Aorta (tissue), 5 donors: ENCODE results near the gene TSPEAR. TPM values are rescaled to one million over a fixed set of nuclear protein-coding genes. Genes with fewer than 3 reads are reported as not detected.

Experiments used
- ATAC-seq: fragments of 200-7000 bp; cut with Tn5 transposase; one replicate; pipeline ENCODE4 v1.9.1; 2022; ENCODE audit warnings: moderate library complexity; ENCODE audit not compliant: low FRiP score
- DNase-seq, 2 donors: peaks; one replicate each; pipeline ENCODE4 v3.0.0-alpha.2; 2020
- H3K27ac ChIP-seq, 2 donors: one replicate each; pipeline ENCODE4 v1.5.1; 2013; ENCODE audit warnings: low read length in 2 of 2, mild to moderate bottlenecking in 2 of 2, moderate library complexity in 2 of 2, control low read depth in 1 of 2, inconsistent platforms in 1 of 2, low read depth in 1 of 2
- H3K27me3 ChIP-seq, 2 donors: one replicate each; pipeline ENCODE4 v1.6.1; 2013; ENCODE audit warnings: control low read depth in 1 of 2, low read length in 1 of 2, mild to moderate bottlenecking in 1 of 2, moderate library complexity in 1 of 2; ENCODE audit not compliant: insufficient read depth in 2 of 2, control insufficient read depth in 1 of 2
- H3K36me3 ChIP-seq, 2 donors: one replicate each; pipeline ENCODE4 v1.6.1; 2013; ENCODE audit warnings: control low read depth in 1 of 2, low read length in 1 of 2, mild to moderate bottlenecking in 1 of 2; ENCODE audit not compliant: insufficient read depth in 2 of 2, control insufficient read depth in 1 of 2
- H3K4me1 ChIP-seq, 2 donors: one replicate each; pipeline ENCODE4 v1.6.1; 2013; ENCODE audit warnings: low read length in 2 of 2, control low read depth in 1 of 2, mild to moderate bottlenecking in 1 of 2, moderate library complexity in 1 of 2; ENCODE audit not compliant: insufficient read depth in 2 of 2, control insufficient read depth in 1 of 2
- H3K4me3 ChIP-seq, 2 donors: one replicate each; pipeline ENCODE4 v1.5.1; 2013; ENCODE audit warnings: low read length in 2 of 2, control low read depth in 1 of 2, mild to moderate bottlenecking in 1 of 2
- H3K9me3 ChIP-seq: one replicate; pipeline ENCODE4 v1.6.1; 2013; ENCODE audit warnings: mild to moderate bottlenecking, low read length; ENCODE audit not compliant: control insufficient read depth
- WGBS, 2 donors: extraction: QIAGEN DNeasy Blood & Tissue Kit; methylation state at CpG; one replicate each; pipeline ENCODE4 v1.1.7; 2013; 5-methylcytosine and 5-hydroxymethylcytosine counted together
- intact Hi-C, 2 donors: fragments of 100-400 bp; cut with DNase I; formaldehyde crosslinking; loops; one replicate each; pipeline versions ENCODE4 v1.14.2 to v1.15.0; 2022
- polyA plus RNA-seq, 2 donors: library from polyadenylated mRNA; stranded (reverse); fragments of 200-250 nt; gene quantifications; one replicate each; pipeline ENCODE4 v1.2.3, GENCODE V29; 2013
- total RNA-seq, 2 donors: library from RNA; stranded (reverse); fragmentation: NEBNext Ultra II Directional; extraction: Animal tissue kit (Norgen Biotek cat#: 25700); gene quantifications; one replicate each; pipeline ENCODE4 v1.2.1, GENCODE V29; 2021
- donor health status: healthy with polysubstance abuse.
- donor health status: Bipolar disorder and iron deficiency.
- donor health status: DM: no; HTN: no; CAD: no.
- donor health status: DM: no; HTN: no; CAD: no.
- donor health status: DM: yes; HTN: yes; CAD: no.

The TSPEAR gene
- total and polyA plus RNA-seq, 4 donors, result not detected

DNA sequence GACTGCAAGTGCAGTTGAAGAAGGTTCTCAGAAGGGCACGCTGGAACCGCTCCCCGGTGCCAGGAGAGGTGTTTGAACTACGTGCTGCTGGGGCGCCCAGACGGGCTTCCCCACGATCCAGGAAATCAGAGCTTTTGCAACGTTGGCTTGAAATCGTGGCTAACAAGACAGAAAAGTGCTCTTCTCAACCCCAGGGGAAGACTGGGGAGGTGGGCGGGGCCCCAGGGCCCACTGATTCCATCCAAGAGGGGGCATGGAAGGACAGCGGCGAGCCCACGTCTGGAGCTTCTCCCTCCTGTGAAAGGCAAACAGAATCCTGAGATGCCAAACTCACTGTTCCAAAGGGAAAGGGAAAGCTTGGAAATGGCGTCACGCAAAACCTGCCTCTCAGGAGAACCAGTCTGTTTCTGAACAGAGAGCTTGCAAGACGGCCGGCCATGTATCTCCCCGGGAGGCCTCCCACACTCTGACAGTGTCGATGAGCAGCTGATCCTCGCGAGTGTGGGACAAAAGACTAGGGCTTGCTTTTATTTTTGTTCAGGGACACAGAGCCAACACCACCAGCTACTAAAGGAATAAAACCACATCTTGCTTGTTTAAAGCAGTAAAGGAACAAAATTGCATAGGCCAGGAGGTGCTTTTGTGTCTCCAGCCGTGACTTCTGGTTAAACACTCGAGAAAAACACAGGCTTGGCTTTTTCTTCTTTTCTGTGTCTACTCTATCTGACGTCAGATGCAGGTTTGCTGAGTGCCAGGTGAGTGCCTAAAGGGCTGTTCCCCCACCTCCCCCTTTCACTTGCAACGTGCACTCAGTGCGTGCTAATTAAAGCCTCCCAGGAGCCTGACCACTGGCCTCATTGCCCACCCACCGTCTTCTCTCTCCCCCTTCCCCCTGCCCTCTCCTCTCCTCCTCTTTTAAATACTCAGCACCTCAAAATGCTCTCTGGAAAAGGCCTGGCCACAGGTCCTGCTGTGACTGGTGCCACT lies 214.5 kb downstream of the TSPEAR start:
- ATAC-seq (no peak), DNase-seq (peak; percentile 28 to 62)
- H3K4me1 ChIP-seq, result no peaks in the 10 kb centered on the region
- H3K27ac ChIP-seq, result no peak overlapping the region
- H3K36me3 ChIP-seq, result no peaks in the 10 kb centered on the region
- 47 to 51% methylated on average over 27 of the region's 27 CpGs for WGBS, 2 donors
- H3K4me3 ChIP-seq, result no peak overlapping the region
- H3K27me3 ChIP-seq, result peaks cover 0 to 1% of the 10 kb centered on the region in 2 donors
- H3K9me3 ChIP-seq, result peaks cover 8% of the 10 kb centered on the region
- intact Hi-C loops, result no loop called here

DNA sequence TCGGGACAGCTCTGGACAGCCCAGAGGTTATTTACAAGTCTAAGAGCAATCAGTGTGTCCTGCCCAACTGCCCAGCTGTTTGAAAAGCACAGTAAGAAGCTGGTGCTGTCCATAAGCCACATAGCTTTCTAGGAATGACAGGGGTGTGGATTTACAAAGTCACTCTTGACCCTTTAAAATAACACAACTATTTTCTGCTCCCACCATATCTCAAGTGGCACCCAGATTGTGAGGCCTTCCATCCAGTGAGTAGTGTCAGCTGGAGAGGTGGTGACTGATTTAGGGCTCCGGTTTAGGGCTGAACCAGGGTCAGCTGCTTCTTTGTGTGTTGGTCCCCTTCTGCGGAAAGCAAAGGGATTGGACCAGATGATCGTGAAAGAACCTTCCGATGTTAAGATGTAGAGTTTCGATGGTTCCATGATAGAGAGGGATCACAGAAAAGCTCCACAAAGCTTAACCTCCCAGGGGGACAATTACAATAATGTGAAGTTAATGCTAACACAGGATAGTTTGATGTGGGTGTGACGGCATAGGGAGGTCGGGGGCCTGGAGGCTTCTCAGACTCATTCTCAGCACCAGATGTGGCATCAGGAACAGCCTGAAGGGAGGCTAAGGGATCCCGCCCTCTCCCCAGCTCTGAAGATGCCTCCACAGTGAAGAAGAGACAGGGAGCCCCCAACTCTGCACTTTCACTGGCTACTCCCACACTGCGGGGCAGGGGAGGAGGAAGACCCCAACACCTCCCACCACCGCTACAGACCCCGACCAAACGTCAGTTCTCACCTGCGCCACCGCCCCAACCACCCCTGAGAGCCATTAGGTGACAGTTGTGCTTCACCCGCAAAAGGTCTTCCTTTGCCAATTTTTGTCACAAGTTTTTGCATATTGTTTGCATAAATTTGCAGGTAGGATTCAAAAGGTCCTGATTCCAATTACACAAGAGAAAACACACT lies 215.5 kb downstream of the TSPEAR start:
- no peaks in the 10 kb centered on the region for H3K4me1 ChIP-seq
- intact Hi-C loops, result no loop called here
- no peak for ATAC-seq
- H3K4me3 ChIP-seq, result no peak overlapping the region
- DNase-seq, result no peak
- H3K9me3 ChIP-seq, result peaks cover 9% of the 10 kb centered on the region
- 83 to 85% methylated on average over 16 of the region's 16 CpGs for WGBS, 2 donors
- H3K36me3 ChIP-seq, result no peaks in the 10 kb centered on the region
- H3K27me3 ChIP-seq, result peaks cover 0 to 2% of the 10 kb centered on the region in 2 donors
- no peak overlapping the region for H3K27ac ChIP-seq

DNA sequence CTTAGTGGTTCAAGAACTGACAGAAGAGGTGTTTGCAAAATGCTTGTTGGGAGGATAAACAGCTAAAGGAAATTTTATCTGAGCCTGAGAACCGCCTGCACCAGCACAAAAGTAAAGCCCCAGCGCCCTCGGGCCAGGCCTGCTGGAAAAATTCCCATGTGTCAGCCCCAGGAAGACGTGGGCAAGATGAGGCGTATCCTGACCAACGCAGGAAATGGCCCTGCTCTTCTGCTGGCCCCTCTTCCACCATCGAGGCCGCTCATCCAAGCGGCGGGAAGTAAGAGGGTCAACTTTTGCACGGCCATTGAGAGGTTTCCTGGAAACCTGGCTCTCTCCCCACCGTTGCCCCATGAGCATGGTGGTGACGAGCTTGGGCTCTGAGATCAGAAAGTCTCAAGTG lies 216.4 kb downstream of the TSPEAR start:
- DNase-seq (no peak), ATAC-seq (no peak)
- WGBS, 2 donors, result 90 to 92% methylated on average over 13 of the region's 13 CpGs
- intact Hi-C loops, result no loop called here
- Histone ChIP-seq H3K36me3 (no peaks in the 10 kb centered on the region), H3K4me3 (no peak overlapping the region), H3K27ac (no peak overlapping the region), H3K9me3 (peaks cover 9% of the 10 kb centered on the region), H3K27me3 (peaks cover 0 to 2% of the 10 kb centered on the region in 2 donors), H3K4me1 (no peaks in the 10 kb centered on the region)

DNA sequence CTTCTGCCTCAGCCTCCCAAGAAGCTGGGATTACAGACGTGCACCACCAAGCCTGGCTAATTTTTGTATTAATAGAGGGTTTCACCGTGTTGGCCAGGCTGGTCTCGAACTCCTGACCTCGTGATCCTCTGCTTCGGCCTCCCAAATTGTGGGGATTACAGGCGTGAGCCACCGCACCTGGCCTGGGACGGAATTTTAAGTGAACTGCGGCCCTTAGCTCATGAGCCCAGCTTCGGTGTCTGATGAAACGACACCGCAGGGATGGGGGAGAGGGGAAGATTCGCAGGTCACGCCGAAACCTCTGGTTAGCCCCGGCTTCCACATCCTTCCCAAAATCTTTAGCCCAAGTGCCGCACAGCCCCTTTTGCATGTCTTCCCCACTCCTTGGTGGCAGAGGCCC lies 217.0 kb downstream of the TSPEAR start:
- ATAC-seq (no peak), DNase-seq (peak in 1 of 2 donors; percentile 60)
- WGBS, 2 donors, result 94 to 96% methylated on average over 17 of the region's 17 CpGs
- intact Hi-C loops, result no loop called here
- H3K27me3 ChIP-seq, result peaks cover 0 to 2% of the 10 kb centered on the region in 2 donors
- H3K4me3 ChIP-seq, result no peak overlapping the region
- H3K27ac ChIP-seq, result no peak overlapping the region
- H3K36me3 ChIP-seq, result no peaks in the 10 kb centered on the region
- H3K9me3 ChIP-seq, result peaks cover 9% of the 10 kb centered on the region
- H3K4me1 ChIP-seq, result no peaks in the 10 kb centered on the region

DNA sequence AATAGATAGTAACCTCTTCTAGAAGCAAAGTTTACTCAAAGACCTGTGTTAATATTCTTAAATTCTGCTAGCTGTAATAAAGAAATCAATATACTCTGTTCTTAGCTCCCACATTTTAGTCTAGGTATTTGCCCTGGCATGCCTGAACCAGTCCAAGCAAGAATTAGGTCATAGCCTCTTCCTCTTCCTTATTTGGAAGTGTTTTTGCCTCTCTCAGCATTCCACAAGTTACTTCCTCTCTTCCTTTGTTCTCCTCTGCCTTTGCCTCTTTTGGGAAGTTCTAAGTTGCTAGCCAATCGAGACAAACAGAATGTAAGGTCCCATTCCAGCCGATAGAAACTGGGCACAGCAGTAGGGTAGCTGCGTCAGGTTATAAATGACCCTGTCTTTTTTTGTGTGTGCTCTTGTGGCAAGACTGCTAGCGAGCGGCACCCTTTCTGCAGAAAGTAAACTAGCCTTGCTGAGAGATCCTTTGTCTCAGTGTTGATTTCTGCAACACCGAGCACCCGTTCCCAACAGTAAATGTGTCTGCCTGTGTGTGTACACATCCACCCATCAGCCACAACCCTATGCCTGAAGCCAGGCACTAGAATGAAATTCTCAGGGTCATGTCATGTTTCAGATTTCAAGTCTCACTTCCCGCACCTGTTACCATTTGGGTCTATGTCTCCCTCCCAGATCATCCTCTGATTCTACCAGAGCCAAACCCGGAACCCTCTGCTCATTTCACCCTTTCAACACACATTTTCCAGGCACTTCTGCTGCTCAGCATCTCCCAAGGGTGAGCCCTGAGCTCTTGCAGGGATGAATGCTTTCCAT lies 218.6 kb downstream of the TSPEAR start:
- intact Hi-C loops, result no loop called here
- DNase-seq, result no peak
- Histone ChIP-seq H3K36me3 (no peaks in the 10 kb centered on the region), H3K4me3 (no peak overlapping the region), H3K27ac (no peak overlapping the region), H3K4me1 (no peaks in the 10 kb centered on the region), H3K9me3 (peaks cover 10% of the 10 kb centered on the region), H3K27me3 (peaks cover 0 to 2% of the 10 kb centered on the region in 2 donors)
- WGBS, 2 donors, result 86 to 88% methylated on average over 9 of the region's 9 CpGs
- ATAC-seq, result no peak

DNA sequence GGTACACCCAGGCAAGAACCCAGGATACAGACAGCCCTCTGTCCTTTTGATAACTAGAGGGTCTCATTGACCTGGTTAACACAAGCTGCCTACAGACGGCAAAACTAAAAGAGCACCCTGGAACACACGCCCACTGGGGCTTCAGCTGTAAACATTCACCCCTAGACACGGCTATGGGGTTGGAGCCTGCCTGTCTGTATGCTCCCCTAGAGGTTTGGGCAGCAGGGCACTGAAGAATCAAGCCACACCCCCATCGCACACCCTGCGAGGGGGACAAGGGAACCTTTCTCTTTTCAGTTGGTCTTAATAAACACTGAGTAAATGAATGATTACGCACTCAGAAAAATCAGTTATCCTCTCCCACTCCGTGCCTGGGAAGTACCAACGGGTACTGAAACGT lies 220.6 kb downstream of the TSPEAR start:
- H3K36me3 ChIP-seq, result no peaks in the 10 kb centered on the region
- ATAC-seq (no peak), DNase-seq (no peak)
- no peaks in the 10 kb centered on the region for H3K4me1 ChIP-seq
- H3K27ac ChIP-seq, result no peak overlapping the region
- intact Hi-C loops, result no loop called here
- H3K27me3 ChIP-seq, result peaks cover 0 to 2% of the 10 kb centered on the region in 2 donors
- no peak overlapping the region for H3K4me3 ChIP-seq
- peaks cover 10% of the 10 kb centered on the region for H3K9me3 ChIP-seq
- 89% methylated on average over 9 of the region's 9 CpGs for WGBS, 2 donors

DNA sequence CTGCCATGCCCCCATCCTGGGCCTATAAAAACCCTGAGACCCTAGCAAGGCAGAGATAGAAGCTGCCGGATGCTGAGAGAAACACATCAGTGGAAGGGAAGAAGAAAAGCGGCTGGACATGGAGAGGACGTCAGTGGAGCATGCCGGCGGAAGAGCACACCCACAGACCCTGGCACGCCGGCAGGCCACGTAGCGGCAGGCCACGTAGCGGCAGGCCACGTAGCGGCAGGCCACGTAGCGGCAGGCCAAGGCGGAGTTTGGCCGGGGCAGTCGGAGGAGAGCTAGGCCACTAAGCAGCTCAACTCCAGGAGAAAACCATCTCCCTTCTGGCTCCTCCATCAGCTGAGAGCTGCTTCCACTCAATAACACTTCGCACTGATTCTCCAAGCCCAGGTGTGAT lies 221.0 kb downstream of the TSPEAR start:
- Histone ChIP-seq H3K27ac (no peak overlapping the region), H3K9me3 (peaks cover 10% of the 10 kb centered on the region), H3K27me3 (peaks cover 0 to 2% of the 10 kb centered on the region in 2 donors), H3K4me3 (no peak overlapping the region), H3K4me1 (no peaks in the 10 kb centered on the region), H3K36me3 (no peaks in the 10 kb centered on the region)
- ATAC-seq (no peak), DNase-seq (no peak)
- 95 to 96% methylated on average over 19 of the region's 19 CpGs for WGBS, 2 donors
- intact Hi-C loops, result no loop called here

DNA sequence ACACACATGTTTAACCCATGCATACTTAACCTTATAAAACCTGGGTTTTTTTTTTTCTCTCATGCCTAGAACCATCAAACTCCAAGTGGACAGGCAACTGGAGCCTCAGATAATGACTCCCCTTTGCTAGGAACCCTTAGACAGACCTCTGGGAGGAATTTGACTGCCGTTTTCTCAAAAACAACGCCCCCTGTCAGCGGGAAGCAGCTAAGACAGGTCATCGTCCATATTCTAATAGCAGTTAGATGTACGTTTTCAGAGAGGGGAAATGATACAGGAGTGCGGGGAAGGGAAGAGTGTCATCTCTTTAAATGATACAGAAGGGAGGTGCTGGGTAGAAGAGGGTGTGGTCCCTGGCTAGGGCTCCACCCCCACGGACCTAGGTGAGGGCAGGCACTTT lies 221.4 kb downstream of the TSPEAR start:
- no peak overlapping the region for H3K27ac ChIP-seq
- H3K4me3 ChIP-seq, result no peak overlapping the region
- peaks cover 10% of the 10 kb centered on the region for H3K9me3 ChIP-seq
- intact Hi-C loops, result no loop called here
- no peak for ATAC-seq
- 36 to 39% methylated on average over 7 of the region's 7 CpGs for WGBS, 2 donors
- H3K4me1 ChIP-seq, result no peaks in the 10 kb centered on the region
- DNase-seq, result no peak
- H3K27me3 ChIP-seq, result peaks cover 0 to 2% of the 10 kb centered on the region in 2 donors
- H3K36me3 ChIP-seq, result no peaks in the 10 kb centered on the region
